Endothelial cell of umbilical vein (primary cell): ENCODE measurements around the gene SERPINB6. TPM values are rescaled to one million over a fixed set of nuclear protein-coding genes. Genes with fewer than 3 reads are reported as not detected.

Experiments used
- BruUV-seq: library from RNA; stranded (reverse); fragments of 400-500 nt; replicated peaks from 2 replicates; lab custom pipeline; 2021; lab: Mats Ljungman, UMichigan
- CTCF ChIA-PET: fragments of 300-600, 350-600 bp; sonication (Branson Sonifier 250); formaldehyde crosslinking; loops from one replicate; lab custom pipeline; 2021; ENCODE audit warnings: antibody characterized with exemption, inconsistent platforms; lab: Charles Lee
- POLR2A ChIA-PET: fragments of 300-600, 350-600 bp; sonication (Branson Sonifier 250); formaldehyde crosslinking; loops from one replicate; lab custom pipeline; 2021; ENCODE audit warnings: antibody characterized with exemption, inconsistent platforms; lab: Charles Lee
- DNase-seq: peaks from one replicate; pipeline ENCODE4 v3.0.0-alpha.2; 2011; ENCODE audit warnings: low read depth, low spot score
- FAIRE-seq: peaks from 2 replicates; lab custom pipeline; 2011; peaks lifted over from hg19 to GRCh38; lab: Jason Lieb, UNC
- H2AFZ ChIP-seq: 2 replicates; pipeline ENCODE4 v1.6.0; 2012; ENCODE audit warnings: low read depth, low read length, control low read depth, inconsistent platforms
- H3K27ac ChIP-seq: 2 replicates; pipeline ENCODE4 v1.5.1; 2011; ENCODE audit warnings: low read depth, mild to moderate bottlenecking, control low read depth, low read length, moderate library complexity; ENCODE audit not compliant: insufficient read depth
- H3K27me3 ChIP-seq, 2 experiments: 2 replicates each; pipeline versions ENCODE4 v1.6.0 to v1.6.1; 2011; ENCODE audit warnings: low read length in 2 of 2, mixed read lengths in 1 of 2; ENCODE audit not compliant: control insufficient read depth in 2 of 2, insufficient read depth in 2 of 2
- H3K36me3 ChIP-seq, 2 experiments: 2 replicates in 1 of 2; 3 replicates in 1 of 2; pipeline ENCODE4 v1.5.1; 2011; ENCODE audit warnings: low read length in 2 of 2, mild to moderate bottlenecking in 1 of 2, moderate library complexity in 1 of 2; ENCODE audit not compliant: control insufficient read depth in 2 of 2, insufficient read depth in 2 of 2; ENCODE audit errors: extremely low read depth in 1 of 2
- H3K4me1 ChIP-seq: 3 replicates; pipeline ENCODE4 v1.5.1; 2011; ENCODE audit warnings: mild to moderate bottlenecking, low read length; ENCODE audit not compliant: control insufficient read depth, insufficient read depth; ENCODE audit errors: extremely low read depth
- H3K4me2 ChIP-seq: 2 replicates; pipeline ENCODE4 v1.6.1; 2011; ENCODE audit warnings: low read length, control low read depth, mixed read lengths; ENCODE audit not compliant: insufficient read depth
- H3K4me3 ChIP-seq, 3 experiments: fragments of 200-600 bp in 1 of 3; sonication (generic), shearing (Covaris generic) in 1 of 3; replicated peaks in 1 of 3; 2 replicates each; pipeline ENCODE4 v1.5.1; 2011 to 2016; ENCODE audit warnings: control low read depth in 3 of 3, low read length in 3 of 3, mild to moderate bottlenecking in 2 of 3, inconsistent platforms in 1 of 3, low read depth in 1 of 3, moderate library complexity in 1 of 3; ENCODE audit not compliant: insufficient read depth in 1 of 3
- H3K79me2 ChIP-seq: 2 replicates; pipeline ENCODE4 v1.6.0; 2012; ENCODE audit warnings: low read length, inconsistent platforms; ENCODE audit not compliant: control insufficient read depth, insufficient read depth
- H3K9ac ChIP-seq: replicated peaks from 2 replicates; pipeline ENCODE3; 2011; ENCODE audit warnings: low read length, control low read depth; ENCODE audit not compliant: insufficient read depth; ENCODE audit errors: extremely low read depth
- H3K9me1 ChIP-seq: replicated peaks from 3 replicates; pipeline ENCODE4 v1.6.0; 2011; ENCODE audit warnings: mild to moderate bottlenecking, low read length; ENCODE audit not compliant: control insufficient read depth, insufficient read depth; ENCODE audit errors: extremely low read depth
- H3K9me3 ChIP-seq: replicated peaks from 2 replicates; pipeline ENCODE4 v1.5.1; 2012; ENCODE audit warnings: low read length, inconsistent platforms; ENCODE audit not compliant: control insufficient read depth, insufficient read depth
- H4K20me1 ChIP-seq: replicated peaks from 2 replicates; pipeline ENCODE3; 2011; ENCODE audit warnings: mild to moderate bottlenecking, low read length; ENCODE audit not compliant: control insufficient read depth, insufficient read depth; ENCODE audit errors: extremely low read depth
- CTCF ChIP-seq, 2 donors: IDR thresholded peaks; 1 replicate in 1 of 2; 2 replicates in 1 of 2; pipeline ENCODE4 v1.5.1; 2011; ENCODE audit warnings: low read length in 2 of 2, mild to moderate bottlenecking in 2 of 2, moderate library complexity in 2 of 2, control low read depth in 1 of 2, inconsistent platforms in 1 of 2, low read depth in 1 of 2; ENCODE audit not compliant: insufficient read depth in 1 of 2; ENCODE audit errors: extremely low read depth in 1 of 2
- EZH2 ChIP-seq: IDR thresholded peaks from 2 replicates; pipeline ENCODE4 v1.6.1; 2012; ENCODE audit warnings: borderline replicate concordance, low read depth, mild to moderate bottlenecking, moderate library complexity, low read length, inconsistent platforms; ENCODE audit not compliant: severe bottlenecking
- FOS ChIP-seq: IDR thresholded peaks from 2 replicates; pipeline ENCODE4 v1.6.1; 2011; ENCODE audit warnings: mild to moderate bottlenecking, low read length, moderate library complexity, borderline replicate concordance; ENCODE audit not compliant: insufficient read depth
- GATA2 ChIP-seq: IDR thresholded peaks from 2 replicates; pipeline ENCODE4 v1.7.0; 2011; ENCODE audit warnings: low read depth, mild to moderate bottlenecking, moderate library complexity, mixed read lengths, low read length; ENCODE audit not compliant: insufficient read length, insufficient read depth
- JUN ChIP-seq: IDR thresholded peaks from 2 replicates; pipeline ENCODE4 v1.6.1; 2011; ENCODE audit warnings: borderline replicate concordance, low read depth; ENCODE audit not compliant: insufficient read length, insufficient read depth
- MAX ChIP-seq: IDR thresholded peaks from 2 replicates; pipeline ENCODE4 v1.6.1; 2011; ENCODE audit not compliant: insufficient read depth, insufficient read length
- MYC ChIP-seq: IDR thresholded peaks from one replicate; pipeline ENCODE4 v1.6.1; 2011; ENCODE audit warnings: mild to moderate bottlenecking, low read depth, low read length
- POLR2A ChIP-seq: IDR thresholded peaks from 2 replicates; pipeline ENCODE4 v1.6.1; 2012; ENCODE audit warnings: low read depth, mild to moderate bottlenecking, control low read depth, low read length
- POLR2AphosphoS5 ChIP-seq: IDR thresholded peaks from 2 replicates; pipeline ENCODE4 v1.6.1; 2012; ENCODE audit warnings: low read depth, mild to moderate bottlenecking, control low read depth, low read length, moderate library complexity; ENCODE audit not compliant: insufficient read depth
- dilution Hi-C: fragments of 300-500 bp; cut with MboI; formaldehyde crosslinking; loops from one replicate; pipeline ENCODE4 v1.15.0; 2019; ENCODE audit warnings: low sequenced_read_pairs; ENCODE audit not compliant: extremely low pct_ligation_motif_present
- intact Hi-C: fragments of 100-400 bp; cut with micrococcal nuclease; formaldehyde crosslinking; loops from one replicate; pipeline ENCODE4 v1.10.0; 2022
- polyA plus RNA-seq, 4 experiments: library from polyadenylated mRNA; depleted of rRNA in 3 of 4; stranded (reverse) in 3 of 4; unstranded in 1 of 4; fragments of >200 nt; gene quantifications; 2 replicates each; pipeline versions ENCODE4 v1.2.1 to v1.2.3, GENCODE V29; 2011 to 2012; ENCODE audit warnings: missing spikeins in 1 of 4
- total RNA-seq: library from RNA; stranded (reverse); gene quantifications from 2 replicates; pipeline ENCODE4 v1.2.3, GENCODE V29; 2021

The SERPINB6 gene
- total and polyA plus RNA-seq, 2 donors (not counting 3 experiments of a cell fraction or from before 2014, with no cell fraction given), result 145 to 151 TPM

GRCh38 chr6:2914318-2914660, 57.1 kb downstream of the SERPINB6 start:
- dilution Hi-C loops, result no loop called here
- no peak for FAIRE-seq
- ChIA-PET CTCF (interaction anchor here (1.0 to 2.5 kb wide), 8 partner anchors 9 to 123 kb away, joined by 3 to 10 read pairs (median 6); no protein-coding TSS in a partner anchor), POLR2A (interaction anchor here (1.9 kb wide), 1 partner anchor 11 kb away, joined by 6 read pairs; the partner anchor contains the start of gene SERPINB9)
- TF ChIP-seq POLR2AphosphoS5 (no peak), MAX (no peak), MYC (no peak), GATA2 (no peak), CTCF (IDR thresholded peaks at IDR 0.05; ENCODE audit: extremely low read depth in 1 of 2, insufficient read depth in 1 of 2, low read depth in 1 of 2, low read length in 2 of 2) (no peak), FOS (no peak), EZH2 (no peak), JUN (no peak), POLR2A (no peak)
- DNase-seq, result no peak
- BruUV-seq, result no TSS peak
- H3K4me2 ChIP-seq, result no peak overlapping the region
- intact Hi-C loops, result no loop called here
- no peak overlapping the region for H3K4me3 ChIP-seq
- no peaks in the 10 kb centered on the region for H4K20me1 ChIP-seq
- H3K27me3 ChIP-seq, result no peaks in the 10 kb centered on the region
- no peaks in the 10 kb centered on the region for H3K9me3 ChIP-seq
- no peaks in the 10 kb centered on the region for H3K79me2 ChIP-seq
- H3K9ac ChIP-seq, result no peak overlapping the region
- H2AFZ ChIP-seq, result no peak overlapping the region
- no peak overlapping the region for H3K27ac ChIP-seq
- H3K36me3 ChIP-seq, result no peaks in the 10 kb centered on the region
- H3K4me1 ChIP-seq, result no peaks in the 10 kb centered on the region
- no peaks in the 10 kb centered on the region for H3K9me1 ChIP-seq
